ENCODE measurements around the gene AP1G2. TPM values are rescaled to one million over a fixed set of nuclear protein-coding genes. Genes with fewer than 3 reads are reported as not detected.

The AP1G2 gene
- total and polyA plus RNA-seq, 2 of the 13 experiments (the other 11 are each of a cell fraction or from before 2014, with no cell fraction given), result 96.9 to 611 TPM

DNA sequence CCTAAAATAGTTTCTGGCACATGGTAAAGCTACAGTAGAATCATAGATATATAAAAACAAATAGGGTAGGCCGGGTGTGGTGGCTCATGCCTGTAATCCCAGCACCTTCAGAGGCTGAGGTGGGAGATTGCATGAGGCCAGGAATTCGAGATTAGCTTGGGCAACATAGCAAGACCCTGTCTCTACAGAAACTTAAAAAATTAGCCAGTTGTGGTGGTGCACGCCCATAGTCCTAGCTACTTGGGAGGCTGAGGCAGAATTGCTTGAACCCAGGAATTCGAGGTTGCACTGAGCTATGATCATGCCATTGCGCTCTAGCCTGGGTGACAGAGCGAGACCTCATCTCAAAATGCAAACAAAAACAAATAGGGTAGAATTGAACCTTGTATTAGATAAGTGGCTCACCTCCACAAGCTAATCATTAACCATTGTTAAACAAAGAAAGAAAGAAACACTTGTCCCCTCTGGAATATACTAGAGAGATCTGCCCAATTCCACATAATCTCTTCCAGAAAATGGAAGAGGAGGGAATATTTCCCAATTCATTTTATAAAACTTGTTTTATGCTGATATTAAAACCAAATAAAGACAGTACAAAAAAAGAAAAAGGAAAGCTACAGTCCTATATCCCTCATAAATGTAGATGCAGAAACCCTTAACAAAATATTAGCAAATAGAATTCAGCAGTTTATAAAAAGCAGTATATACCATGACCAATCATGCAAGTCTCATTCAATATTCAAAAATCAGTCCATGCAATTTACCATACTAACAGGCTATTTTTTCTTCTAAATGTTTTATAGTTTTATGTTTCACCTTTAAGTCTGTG is 45.9 kb upstream of the AP1G2 start (continued):
- TF ChIP-seq, protein P1, sequence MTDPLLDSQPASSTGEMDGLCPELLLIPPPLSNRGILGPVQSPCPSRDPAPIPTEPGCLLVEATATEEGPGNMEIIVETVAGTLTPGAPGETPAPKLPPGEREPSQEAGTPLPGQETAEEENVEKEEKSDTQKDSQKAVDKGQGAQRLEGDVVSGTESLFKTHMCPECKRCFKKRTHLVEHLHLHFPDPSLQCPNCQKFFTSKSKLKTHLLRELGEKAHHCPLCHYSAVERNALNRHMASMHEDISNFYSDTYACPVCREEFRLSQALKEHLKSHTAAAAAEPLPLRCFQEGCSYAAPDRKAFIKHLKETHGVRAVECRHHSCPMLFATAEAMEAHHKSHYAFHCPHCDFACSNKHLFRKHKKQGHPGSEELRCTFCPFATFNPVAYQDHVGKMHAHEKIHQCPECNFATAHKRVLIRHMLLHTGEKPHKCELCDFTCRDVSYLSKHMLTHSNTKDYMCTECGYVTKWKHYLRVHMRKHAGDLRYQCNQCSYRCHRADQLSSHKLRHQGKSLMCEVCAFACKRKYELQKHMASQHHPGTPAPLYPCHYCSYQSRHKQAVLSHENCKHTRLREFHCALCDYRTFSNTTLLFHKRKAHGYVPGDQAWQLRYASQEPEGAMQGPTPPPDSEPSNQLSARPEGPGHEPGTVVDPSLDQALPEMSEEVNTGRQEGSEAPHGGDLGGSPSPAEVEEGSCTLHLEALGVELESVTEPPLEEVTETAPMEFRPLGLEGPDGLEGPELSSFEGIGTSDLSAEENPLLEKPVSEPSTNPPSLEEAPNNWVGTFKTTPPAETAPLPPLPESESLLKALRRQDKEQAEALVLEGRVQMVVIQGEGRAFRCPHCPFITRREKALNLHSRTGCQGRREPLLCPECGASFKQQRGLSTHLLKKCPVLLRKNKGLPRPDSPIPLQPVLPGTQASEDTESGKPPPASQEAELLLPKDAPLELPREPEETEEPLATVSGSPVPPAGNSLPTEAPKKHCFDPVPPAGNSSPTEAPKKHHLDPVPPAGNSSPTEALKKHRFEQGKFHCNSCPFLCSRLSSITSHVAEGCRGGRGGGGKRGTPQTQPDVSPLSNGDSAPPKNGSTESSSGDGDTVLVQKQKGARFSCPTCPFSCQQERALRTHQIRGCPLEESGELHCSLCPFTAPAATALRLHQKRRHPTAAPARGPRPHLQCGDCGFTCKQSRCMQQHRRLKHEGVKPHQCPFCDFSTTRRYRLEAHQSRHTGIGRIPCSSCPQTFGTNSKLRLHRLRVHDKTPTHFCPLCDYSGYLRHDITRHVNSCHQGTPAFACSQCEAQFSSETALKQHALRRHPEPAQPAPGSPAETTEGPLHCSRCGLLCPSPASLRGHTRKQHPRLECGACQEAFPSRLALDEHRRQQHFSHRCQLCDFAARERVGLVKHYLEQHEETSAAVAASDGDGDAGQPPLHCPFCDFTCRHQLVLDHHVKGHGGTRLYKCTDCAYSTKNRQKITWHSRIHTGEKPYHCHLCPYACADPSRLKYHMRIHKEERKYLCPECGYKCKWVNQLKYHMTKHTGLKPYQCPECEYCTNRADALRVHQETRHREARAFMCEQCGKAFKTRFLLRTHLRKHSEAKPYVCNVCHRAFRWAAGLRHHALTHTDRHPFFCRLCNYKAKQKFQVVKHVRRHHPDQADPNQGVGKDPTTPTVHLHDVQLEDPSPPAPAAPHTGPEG (CRISPR knock-in tag; IDR thresholded peaks at IDR 0.05), result peak; percentile 93
- TF ChIP-seq, protein P2, sequence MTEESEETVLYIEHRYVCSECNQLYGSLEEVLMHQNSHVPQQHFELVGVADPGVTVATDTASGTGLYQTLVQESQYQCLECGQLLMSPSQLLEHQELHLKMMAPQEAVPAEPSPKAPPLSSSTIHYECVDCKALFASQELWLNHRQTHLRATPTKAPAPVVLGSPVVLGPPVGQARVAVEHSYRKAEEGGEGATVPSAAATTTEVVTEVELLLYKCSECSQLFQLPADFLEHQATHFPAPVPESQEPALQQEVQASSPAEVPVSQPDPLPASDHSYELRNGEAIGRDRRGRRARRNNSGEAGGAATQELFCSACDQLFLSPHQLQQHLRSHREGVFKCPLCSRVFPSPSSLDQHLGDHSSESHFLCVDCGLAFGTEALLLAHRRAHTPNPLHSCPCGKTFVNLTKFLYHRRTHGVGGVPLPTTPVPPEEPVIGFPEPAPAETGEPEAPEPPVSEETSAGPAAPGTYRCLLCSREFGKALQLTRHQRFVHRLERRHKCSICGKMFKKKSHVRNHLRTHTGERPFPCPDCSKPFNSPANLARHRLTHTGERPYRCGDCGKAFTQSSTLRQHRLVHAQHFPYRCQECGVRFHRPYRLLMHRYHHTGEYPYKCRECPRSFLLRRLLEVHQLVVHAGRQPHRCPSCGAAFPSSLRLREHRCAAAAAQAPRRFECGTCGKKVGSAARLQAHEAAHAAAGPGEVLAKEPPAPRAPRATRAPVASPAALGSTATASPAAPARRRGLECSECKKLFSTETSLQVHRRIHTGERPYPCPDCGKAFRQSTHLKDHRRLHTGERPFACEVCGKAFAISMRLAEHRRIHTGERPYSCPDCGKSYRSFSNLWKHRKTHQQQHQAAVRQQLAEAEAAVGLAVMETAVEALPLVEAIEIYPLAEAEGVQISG (CRISPR knock-in tag; IDR thresholded peaks at IDR 0.05), result peak; percentile 79
- TF ChIP-seq NFATC3 (CRISPR knock-in tag; IDR thresholded peaks at IDR 0.05) (peak; percentile 72; the same call in 1 of the 2 replicates), IRX3 (CRISPR knock-in tag; IDR thresholded peaks at IDR 0.05; ENCODE audit: borderline replicate concordance, low read depth) (no peak), ATF7-NPFF (CRISPR knock-in tag; IDR thresholded peaks at IDR 0.05; ENCODE audit: low read depth) (no peak), SAFB2 (CRISPR knock-in tag; IDR thresholded peaks at IDR 0.05; ENCODE audit: borderline replicate concordance, low read depth) (no peak; the same call in 1 of the 2 replicates), RFX3 (CRISPR knock-in tag; IDR thresholded peaks at IDR 0.05) (0 out of 2 replicates have a peak, but pooled peaks have one; percentile 36), JARID2 (CRISPR knock-in tag; IDR thresholded peaks at IDR 0.05; ENCODE audit: insufficient replicate concordance) (no peak)
- TF ChIP-seq, protein P3, sequence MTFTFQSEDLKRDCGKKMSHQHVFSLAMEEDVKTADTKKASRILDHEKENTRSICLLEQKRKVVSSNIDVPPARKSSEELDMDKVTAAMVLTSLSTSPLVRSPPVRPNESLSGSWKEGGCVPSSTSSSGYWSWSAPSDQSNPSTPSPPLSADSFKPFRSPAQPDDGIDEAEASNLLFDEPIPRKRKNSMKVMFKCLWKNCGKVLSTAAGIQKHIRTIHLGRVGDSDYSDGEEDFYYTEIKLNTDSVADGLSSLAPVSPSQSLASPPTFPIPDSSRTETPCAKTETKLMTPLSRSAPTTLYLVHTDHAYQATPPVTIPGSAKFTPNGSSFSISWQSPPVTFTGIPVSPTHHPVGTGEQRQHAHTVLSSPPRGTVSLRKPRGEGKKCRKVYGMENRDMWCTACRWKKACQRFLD (CRISPR knock-in tag; IDR thresholded peaks at IDR 0.05; ENCODE audit: borderline replicate concordance), result no peak; the same call in 1 of the 2 replicates
- TF ChIP-seq, protein P4, sequence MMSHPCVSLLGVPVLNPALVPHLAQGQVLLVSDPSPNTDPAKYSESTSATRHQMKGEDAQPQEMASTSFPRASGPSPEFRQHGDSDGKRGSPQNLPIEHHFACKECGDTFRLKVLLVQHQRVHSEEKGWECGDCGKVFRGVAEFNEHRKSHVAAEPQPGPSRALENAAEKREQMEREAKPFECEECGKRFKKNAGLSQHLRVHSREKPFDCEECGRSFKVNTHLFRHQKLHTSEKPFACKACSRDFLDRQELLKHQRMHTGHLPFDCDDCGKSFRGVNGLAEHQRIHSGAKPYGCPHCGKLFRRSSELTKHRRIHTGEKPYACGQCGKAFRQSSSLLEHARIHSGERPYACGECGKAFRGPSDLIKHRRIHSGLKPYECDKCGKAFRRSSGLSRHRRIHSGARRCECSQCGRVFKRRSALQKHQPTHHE (CRISPR knock-in tag; IDR thresholded peaks at IDR 0.05; ENCODE audit: borderline replicate concordance), result no peak
- TF ChIP-seq, protein P5, sequence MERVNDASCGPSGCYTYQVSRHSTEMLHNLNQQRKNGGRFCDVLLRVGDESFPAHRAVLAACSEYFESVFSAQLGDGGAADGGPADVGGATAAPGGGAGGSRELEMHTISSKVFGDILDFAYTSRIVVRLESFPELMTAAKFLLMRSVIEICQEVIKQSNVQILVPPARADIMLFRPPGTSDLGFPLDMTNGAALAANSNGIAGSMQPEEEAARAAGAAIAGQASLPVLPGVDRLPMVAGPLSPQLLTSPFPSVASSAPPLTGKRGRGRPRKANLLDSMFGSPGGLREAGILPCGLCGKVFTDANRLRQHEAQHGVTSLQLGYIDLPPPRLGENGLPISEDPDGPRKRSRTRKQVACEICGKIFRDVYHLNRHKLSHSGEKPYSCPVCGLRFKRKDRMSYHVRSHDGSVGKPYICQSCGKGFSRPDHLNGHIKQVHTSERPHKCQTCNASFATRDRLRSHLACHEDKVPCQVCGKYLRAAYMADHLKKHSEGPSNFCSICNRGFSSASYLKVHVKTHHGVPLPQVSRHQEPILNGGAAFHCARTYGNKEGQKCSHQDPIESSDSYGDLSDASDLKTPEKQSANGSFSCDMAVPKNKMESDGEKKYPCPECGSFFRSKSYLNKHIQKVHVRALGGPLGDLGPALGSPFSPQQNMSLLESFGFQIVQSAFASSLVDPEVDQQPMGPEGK (CRISPR knock-in tag; IDR thresholded peaks at IDR 0.05), result peak; percentile 68
- TF ChIP-seq, protein P6, sequence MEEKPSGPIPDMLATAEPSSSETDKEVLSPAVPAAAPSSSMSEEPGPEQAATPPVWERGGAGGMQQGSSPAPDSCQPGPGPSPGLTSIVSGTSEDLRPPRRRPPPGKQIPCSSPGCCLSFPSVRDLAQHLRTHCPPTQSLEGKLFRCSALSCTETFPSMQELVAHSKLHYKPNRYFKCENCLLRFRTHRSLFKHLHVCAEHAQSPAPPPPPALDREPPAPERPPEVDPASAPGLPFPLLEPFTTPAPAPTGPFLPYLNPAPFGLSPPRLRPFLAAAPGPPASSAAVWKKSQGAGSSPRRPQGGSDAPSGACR (CRISPR knock-in tag; IDR thresholded peaks at IDR 0.05), result 0 out of 2 replicates have a peak, but pooled peaks have one; percentile 82
